Astrocyte of the cerebellum (primary cell): ENCODE results near the gene SLC7A7.
A peak's percentile ranks its signal among the peaks of the same experiment; 100 is the strongest.

Experiments used
- DNase-seq: peaks from one replicate; pipeline ENCODE4 v3.0.0-alpha.2; 2011; ENCODE audit warnings: low read depth
- H3K4me3 ChIP-seq: 2 replicates; pipeline ENCODE4 v1.5.1; 2011; ENCODE audit warnings: mild to moderate bottlenecking, low read depth, low read length, moderate library complexity
- CTCF ChIP-seq: IDR thresholded peaks from 2 replicates; pipeline ENCODE4 v1.5.1; 2012; ENCODE audit warnings: low read length, low read depth, moderate library complexity, mild to moderate bottlenecking; ENCODE audit errors: missing control alignments
- in situ Hi-C: cut with HindIII; loops from 2 replicates; pipeline ENCODE4 v1.10.0; 2017; ENCODE audit warnings: low sequenced_read_pairs

The SLC7A7 gene

GRCh38 chr14:22843123-22843925, 28.1 kb upstream of the SLC7A7 start:
- DNase-seq: no peak

GRCh38 chr14:22842211-22843122, 27.2 kb upstream of the SLC7A7 start:
- no peak for TF ChIP-seq CTCF
- in situ Hi-C loops: no loop called here
- no peak overlapping the region for H3K4me3 ChIP-seq
- DNase-seq: no peak

More at GRCh38 chr14:22843123-22843925, 28.1 kb upstream of the SLC7A7 start:
- in situ Hi-C loops: no loop called here
- no peak overlapping the region for H3K4me3 ChIP-seq
- TF ChIP-seq CTCF: no peak

- in situ Hi-C loops: no loop called here
- H3K4me3 ChIP-seq: no peak overlapping the region
- TF ChIP-seq CTCF: no peak
- no peak for DNase-seq
Observed at GRCh38 chr14:22841769-22842168, 26.5 kb upstream of the SLC7A7 start.

GRCh38 chr14:22841311-22841710, 26.1 kb upstream of the SLC7A7 start:
- in situ Hi-C loops: no loop called here
- no peak for DNase-seq
- H3K4me3 ChIP-seq: no peak overlapping the region
- TF ChIP-seq CTCF: no peak

- in situ Hi-C loops: no loop called here
- DNase-seq: no peak
- no peak for TF ChIP-seq CTCF
- peak overlapping the region; percentile 98 for H3K4me3 ChIP-seq
Observed at GRCh38 chr14:22839159-22839779, 24.0 kb upstream of the SLC7A7 start.

GRCh38 chr14:22838631-22839041, 23.4 kb upstream of the SLC7A7 start:
- in situ Hi-C loops: no loop called here
- no peak for DNase-seq
- no peak for TF ChIP-seq CTCF
- peak overlapping the region; percentile 98 for H3K4me3 ChIP-seq
